ENCODE measurements around the gene PNMA6E.

Gene PNMA6E

GRCh38 chrX:153349952-153350351 lies 51.2 kb downstream of the PNMA6E start:
- no peak overlapping the region for H3K4me3 ChIP-seq (replicated peaks; ENCODE audit: low read depth, low read length)
- no peak for DNase-seq (ENCODE audit: low read depth)
- TF ChIP-seq CTCF (IDR thresholded peaks at IDR 0.05; ENCODE audit: low read length, missing control alignments): no peak

GRCh38 chrX:153348421-153348820 lies 52.7 kb downstream of the PNMA6E start:
- no peak overlapping the region for H3K4me3 ChIP-seq (replicated peaks; ENCODE audit: low read depth, low read length)
- no peak for TF ChIP-seq CTCF (IDR thresholded peaks at IDR 0.05; ENCODE audit: low read length, missing control alignments)
- no peak for DNase-seq (ENCODE audit: low read depth)

DNA sequence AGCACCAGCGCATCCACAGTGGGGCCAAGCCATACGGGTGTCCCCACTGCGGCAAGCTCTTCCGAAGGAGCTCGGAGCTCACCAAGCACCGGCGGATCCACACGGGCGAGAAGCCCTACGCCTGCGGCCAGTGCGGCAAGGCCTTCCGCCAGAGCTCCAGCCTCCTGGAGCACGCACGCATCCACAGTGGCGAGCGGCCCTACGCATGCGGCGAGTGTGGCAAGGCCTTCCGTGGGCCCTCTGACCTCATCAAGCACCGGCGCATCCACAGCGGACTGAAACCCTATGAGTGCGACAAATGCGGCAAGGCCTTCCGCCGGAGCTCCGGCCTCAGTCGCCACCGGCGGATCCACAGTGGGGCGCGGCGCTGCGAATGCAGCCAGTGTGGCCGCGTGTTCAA lies 53.6 kb downstream of the PNMA6E start:
- no peak for DNase-seq (ENCODE audit: low read depth)
- TF ChIP-seq CTCF (IDR thresholded peaks at IDR 0.05; ENCODE audit: low read length, missing control alignments): no peak
- H3K4me3 ChIP-seq (replicated peaks; ENCODE audit: low read depth, low read length): no peak overlapping the region
